Gastroesophageal sphincter (tissue), 4 donors: Measurements from ENCODE around the gene MEGF11. TPM values are rescaled to one million over a fixed set of nuclear protein-coding genes. Genes with fewer than 3 reads are reported as not detected.

ENCODE experiments used
- ATAC-seq: fragments of 150-250 bp; one replicate; pipeline ENCODE4 v1.9.1; 2016; ENCODE audit warnings: mild to moderate bottlenecking, moderate library complexity
- H3K27ac ChIP-seq, 4 donors: fragments of 200-600 bp; sonication (generic) in 3 of 4; 1 replicate in 3 of 4; 2 replicates in 1 of 4; pipeline ENCODE4 v1.5.1; 2016 to 2019
- H3K27me3 ChIP-seq: fragments of 200-600 bp; sonication (generic); one replicate; pipeline ENCODE4 v1.5.1; 2019
- H3K36me3 ChIP-seq, 2 donors: fragments of 200-600 bp; sonication (generic); one replicate each; pipeline ENCODE4 v1.5.1; 2019; ENCODE audit warnings: control low read depth in 1 of 2
- H3K4me1 ChIP-seq, 3 donors: fragments of 200-600 bp; sonication (generic); 1 replicate in 2 of 3; 2 replicates in 1 of 3; pipeline ENCODE4 v1.5.1; 2016 to 2019; ENCODE audit warnings: control low read depth in 2 of 3
- H3K4me3 ChIP-seq, 2 donors: fragments of 200-600 bp; sonication (generic); one replicate each; pipeline ENCODE4 v1.5.1; 2019; ENCODE audit warnings: mild to moderate bottlenecking in 1 of 2, moderate library complexity in 1 of 2
- H3K9me3 ChIP-seq, 3 donors: fragments of 200-600 bp; sonication (generic); one replicate each; pipeline ENCODE4 v1.5.1; 2017 to 2019; ENCODE audit warnings: control low read depth in 2 of 3
- EP300 ChIP-seq: sonication (generic); formaldehyde crosslinking; IDR thresholded peaks from one replicate; pipeline ENCODE4 v1.6.1; 2017; ENCODE audit warnings: antibody characterized with exemption, mild to moderate bottlenecking
- POLR2A ChIP-seq, 2 donors: fragments of 450-650 bp; IDR thresholded peaks; one replicate each; pipeline ENCODE4 v1.6.1; 2017; ENCODE audit warnings: antibody characterized with exemption in 2 of 2, mild to moderate bottlenecking in 2 of 2, moderate library complexity in 1 of 2
- POLR2AphosphoS5 ChIP-seq: sonication (generic); formaldehyde crosslinking; IDR thresholded peaks from one replicate; pipeline ENCODE4 v1.6.1; 2017; ENCODE audit warnings: antibody characterized with exemption
- WGBS, 2 donors: methylation state at CpG; one replicate each; pipeline ENCODE4 v1.1.5; 2018; ENCODE audit warnings: low coverage in 1 of 2; 5-methylcytosine and 5-hydroxymethylcytosine counted together
- total RNA-seq, 4 donors: library from RNA; depleted of rRNA; stranded (reverse); fragments of >200 nt; gene quantifications; one replicate each; pipeline ENCODE4 v1.1.0, GENCODE V29; 2016
- TF ChIP-seq, protein P1 (sequence below), 4 experiments: fragments of 200-600 bp in 2 of 4; fragments of 450-650 bp in 2 of 4; sonication (generic) in 1 of 4; IDR thresholded peaks; one replicate each; pipeline ENCODE4 v1.5.1; 2017 to 2019; ENCODE audit warnings: antibody characterized with exemption in 4 of 4, mild to moderate bottlenecking in 2 of 4, moderate library complexity in 2 of 4

Gene MEGF11
- total RNA-seq, 4 donors from 2014 or later, result 0.08 TPM; not detected in 3

DNA sequence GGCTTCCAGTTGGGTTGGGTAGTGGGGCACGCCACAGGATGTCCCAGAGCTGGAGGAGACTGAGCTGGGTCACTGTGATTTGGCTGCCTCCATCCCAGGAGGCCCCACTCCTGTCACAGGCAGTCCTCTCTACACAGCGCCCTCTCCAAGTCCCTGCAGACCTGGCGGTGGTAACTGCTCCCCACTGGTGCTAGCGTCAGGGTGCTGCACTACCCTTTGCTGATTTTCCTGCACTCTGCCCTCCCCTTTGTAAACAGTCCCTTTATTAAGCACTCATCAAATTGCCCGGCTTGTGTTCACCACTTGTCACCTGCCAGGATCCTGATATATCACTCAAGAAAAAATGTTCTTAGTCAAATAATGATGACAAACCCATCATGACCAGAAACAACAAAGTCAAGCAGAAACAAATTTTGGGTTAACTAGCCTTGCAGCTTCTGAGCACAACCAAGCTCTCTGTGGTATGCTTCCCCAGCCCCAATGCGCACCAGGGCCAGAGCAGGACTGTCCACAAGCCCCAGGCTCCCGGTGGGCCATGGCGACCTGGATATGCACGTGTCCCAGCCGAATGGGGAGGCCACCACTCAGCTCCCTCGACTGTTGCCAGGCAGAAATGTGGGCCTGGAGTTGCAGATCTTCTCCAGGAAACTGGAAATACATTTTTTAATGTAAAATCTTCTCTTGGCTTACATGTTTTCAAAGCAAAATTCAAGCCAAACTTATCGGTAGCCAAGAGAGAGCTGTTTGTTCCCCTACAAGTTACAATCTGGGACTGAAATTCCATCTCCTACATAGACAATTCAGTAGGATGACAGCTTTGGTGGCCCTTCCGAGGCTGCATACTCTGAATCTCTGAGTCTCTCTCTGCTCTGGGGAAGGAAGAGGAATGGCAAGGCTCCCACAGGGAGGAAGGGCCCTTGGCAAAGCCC, 24.5 kb downstream of the MEGF11 start:
- 75 to 79% methylated on average over 2 to 11 of the region's 13 CpGs for WGBS, 2 donors
- H3K27ac ChIP-seq, result no peak overlapping the region
- H3K4me3 ChIP-seq, result no peak overlapping the region
- H3K36me3 ChIP-seq, result no peaks in the 10 kb centered on the region
- H3K4me1 ChIP-seq, result no peaks in the 10 kb centered on the region
- ATAC-seq, result no peak
- H3K9me3 ChIP-seq, result peaks cover 0 to 9% (median 0%) of the 10 kb centered on the region in 3 donors
- TF ChIP-seq POLR2AphosphoS5 (no peak), POLR2A (IDR thresholded peaks at IDR 0.05) (no peak), EP300 (no peak)
- TF ChIP-seq, protein P1, sequence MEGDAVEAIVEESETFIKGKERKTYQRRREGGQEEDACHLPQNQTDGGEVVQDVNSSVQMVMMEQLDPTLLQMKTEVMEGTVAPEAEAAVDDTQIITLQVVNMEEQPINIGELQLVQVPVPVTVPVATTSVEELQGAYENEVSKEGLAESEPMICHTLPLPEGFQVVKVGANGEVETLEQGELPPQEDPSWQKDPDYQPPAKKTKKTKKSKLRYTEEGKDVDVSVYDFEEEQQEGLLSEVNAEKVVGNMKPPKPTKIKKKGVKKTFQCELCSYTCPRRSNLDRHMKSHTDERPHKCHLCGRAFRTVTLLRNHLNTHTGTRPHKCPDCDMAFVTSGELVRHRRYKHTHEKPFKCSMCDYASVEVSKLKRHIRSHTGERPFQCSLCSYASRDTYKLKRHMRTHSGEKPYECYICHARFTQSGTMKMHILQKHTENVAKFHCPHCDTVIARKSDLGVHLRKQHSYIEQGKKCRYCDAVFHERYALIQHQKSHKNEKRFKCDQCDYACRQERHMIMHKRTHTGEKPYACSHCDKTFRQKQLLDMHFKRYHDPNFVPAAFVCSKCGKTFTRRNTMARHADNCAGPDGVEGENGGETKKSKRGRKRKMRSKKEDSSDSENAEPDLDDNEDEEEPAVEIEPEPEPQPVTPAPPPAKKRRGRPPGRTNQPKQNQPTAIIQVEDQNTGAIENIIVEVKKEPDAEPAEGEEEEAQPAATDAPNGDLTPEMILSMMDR (IDR thresholded peaks at IDR 0.05), result no peak
- H3K27me3 ChIP-seq, result peaks cover 27% of the 10 kb centered on the region

DNA sequence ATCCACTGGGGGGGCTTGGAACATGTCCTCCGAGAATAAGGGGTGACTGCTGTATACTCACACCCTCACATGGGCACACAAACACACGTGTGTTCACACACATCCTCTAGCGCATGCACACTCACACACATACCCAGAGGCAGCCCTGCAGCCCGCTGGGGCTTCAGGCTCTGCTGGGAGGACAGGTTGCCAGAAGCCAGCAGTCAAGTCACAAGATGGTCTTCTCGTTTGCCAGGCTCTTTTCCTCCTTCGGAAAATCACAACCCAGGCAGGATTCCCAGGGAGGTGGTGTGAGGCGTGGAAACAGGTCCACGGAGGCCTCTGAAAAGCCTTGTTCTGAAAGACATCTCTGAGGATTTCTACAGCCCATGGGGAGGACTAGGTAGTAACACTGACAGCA, 26.8 kb downstream of the MEGF11 start:
- Histone ChIP-seq H3K27me3 (peaks cover 27% of the 10 kb centered on the region), H3K4me1 (no peaks in the 10 kb centered on the region), H3K36me3 (no peaks in the 10 kb centered on the region), H3K4me3 (no peak overlapping the region), H3K9me3 (peaks cover 0 to 9% (median 0%) of the 10 kb centered on the region in 3 donors), H3K27ac (no peak overlapping the region)
- TF ChIP-seq EP300, result no peak
- no peak for TF ChIP-seq POLR2AphosphoS5
- TF ChIP-seq, protein P1 (IDR thresholded peaks at IDR 0.05), result no peak
- no peak for TF ChIP-seq POLR2A (IDR thresholded peaks at IDR 0.05)
- ATAC-seq, result no peak
- 87% methylated on average over 4 of the region's 8 CpGs; no CpG with 5 or more reads in 1 of the 2 donors for WGBS, 2 donors

DNA sequence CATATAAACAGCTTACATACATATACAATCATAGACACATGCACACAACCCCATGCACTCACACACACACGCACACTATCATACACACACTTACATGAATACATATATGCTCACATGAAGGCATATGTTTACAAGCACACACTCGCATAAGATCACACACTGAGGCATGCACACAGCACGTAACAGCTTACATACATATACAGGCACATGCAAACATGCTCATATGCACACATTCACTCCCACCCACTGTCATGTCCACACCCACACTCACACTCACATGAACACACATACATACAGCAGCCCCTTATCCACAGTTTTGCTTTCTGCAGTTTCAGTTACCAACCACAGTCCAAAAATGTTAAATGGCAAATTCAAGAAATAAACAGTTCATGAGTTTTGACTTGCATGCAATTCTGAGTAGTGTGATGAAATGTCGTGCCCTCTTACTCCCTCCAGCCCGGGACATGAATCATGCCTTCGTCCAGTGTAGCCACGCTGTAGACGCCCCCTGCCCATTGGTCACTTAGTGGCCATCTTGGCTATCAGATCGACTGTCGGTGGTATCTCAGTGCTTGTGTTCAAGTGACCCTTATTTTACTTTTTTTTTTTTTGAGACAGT, 27.8 kb downstream of the MEGF11 start:
- Histone ChIP-seq H3K9me3 (peaks cover 0 to 9% (median 0%) of the 10 kb centered on the region in 3 donors), H3K4me3 (no peak overlapping the region), H3K27ac (no peak overlapping the region), H3K27me3 (peaks cover 27% of the 10 kb centered on the region), H3K4me1 (no peaks in the 10 kb centered on the region), H3K36me3 (no peaks in the 10 kb centered on the region)
- ATAC-seq, result no peak
- 84% methylated on average over 4 to 10 of the region's 10 CpGs for WGBS, 2 donors
- no peak for TF ChIP-seq POLR2A (IDR thresholded peaks at IDR 0.05)
- TF ChIP-seq POLR2AphosphoS5, result no peak
- no peak for TF ChIP-seq EP300
- TF ChIP-seq, protein P1 (IDR thresholded peaks at IDR 0.05), result no peak

DNA sequence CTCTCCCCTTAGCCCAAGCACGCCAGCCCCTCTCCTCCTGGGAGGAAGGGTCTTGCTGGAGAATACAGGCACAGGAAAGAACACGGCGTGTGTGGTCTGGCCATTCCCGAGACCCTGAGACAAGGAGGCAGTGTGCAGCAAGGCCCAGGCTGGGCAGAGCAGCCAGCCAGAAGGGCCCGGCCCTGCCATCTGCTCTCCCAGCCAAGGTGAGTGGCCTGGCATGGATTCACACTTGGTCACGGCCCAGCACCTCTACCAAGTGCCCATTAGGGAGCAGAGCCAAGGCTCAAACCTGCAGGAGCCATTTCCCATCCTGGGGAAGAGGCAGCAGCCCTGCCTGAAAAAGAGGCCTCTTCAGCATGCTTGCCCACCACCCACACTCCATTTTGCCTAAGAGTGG, 28.6 kb downstream of the MEGF11 start:
- H3K27ac ChIP-seq, result no peak overlapping the region
- H3K9me3 ChIP-seq, result peaks cover 0 to 9% (median 0%) of the 10 kb centered on the region in 3 donors
- WGBS, 2 donors, result 67% methylated on average over 2 of the region's 6 CpGs; no CpG with 5 or more reads in 1 of the 2 donors
- peaks cover 27% of the 10 kb centered on the region for H3K27me3 ChIP-seq
- no peaks in the 10 kb centered on the region for H3K36me3 ChIP-seq
- no peak overlapping the region for H3K4me3 ChIP-seq
- ATAC-seq, result no peak
- TF ChIP-seq POLR2AphosphoS5 (no peak), EP300 (no peak)
- no peaks in the 10 kb centered on the region for H3K4me1 ChIP-seq

DNA sequence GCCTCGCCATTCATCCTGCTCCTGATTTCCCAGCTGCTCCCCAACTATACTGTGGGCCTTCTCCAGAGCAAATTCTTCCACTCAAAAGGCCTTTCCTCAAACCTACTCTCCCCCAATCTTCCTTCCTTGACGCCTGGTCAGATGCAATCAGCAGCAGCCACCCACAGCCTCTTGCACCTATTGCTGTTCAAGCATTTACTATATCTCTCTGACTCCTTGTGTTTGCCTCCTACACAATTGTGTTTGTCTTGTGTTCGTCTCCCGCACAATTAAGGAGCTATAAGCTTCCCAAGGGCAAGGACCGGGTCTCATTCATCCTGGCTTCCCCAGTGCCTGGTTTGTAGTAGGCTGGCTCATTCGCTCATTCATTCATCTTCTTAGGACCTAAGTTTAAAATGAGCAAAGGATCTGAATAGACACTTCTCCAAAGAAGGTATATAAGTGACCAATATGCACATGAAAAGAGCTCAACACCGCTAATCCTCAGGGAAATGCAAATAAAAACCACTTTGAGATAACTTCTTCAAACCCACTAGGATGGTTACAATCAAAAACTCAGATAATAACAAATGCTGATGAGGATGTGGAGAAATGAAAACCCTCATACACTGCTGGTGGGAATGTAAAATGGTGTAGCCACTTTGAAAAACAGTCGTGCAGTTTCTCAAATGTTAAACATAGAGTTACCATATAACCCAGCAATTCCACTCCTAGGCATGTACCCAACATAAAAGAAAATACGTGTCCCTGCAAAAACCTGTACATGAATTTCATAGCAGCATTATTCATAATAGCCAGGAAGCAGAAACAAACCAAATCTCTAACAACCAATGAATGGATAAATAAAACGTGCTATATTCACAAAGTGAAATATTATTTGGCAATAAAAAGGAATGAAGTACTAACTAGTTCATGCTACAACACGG, 31.0 kb downstream of the MEGF11 start:
- Histone ChIP-seq H3K4me1 (no peaks in the 10 kb centered on the region), H3K9me3 (no peaks in the 10 kb centered on the region), H3K4me3 (no peak overlapping the region), H3K27ac (no peak overlapping the region), H3K27me3 (peaks cover 10% of the 10 kb centered on the region), H3K36me3 (no peaks in the 10 kb centered on the region)
- TF ChIP-seq POLR2A (IDR thresholded peaks at IDR 0.05), result no peak
- no peak for ATAC-seq
- WGBS, 2 donors, result 71 to 79% methylated on average over 8 to 11 of the region's 11 CpGs
